Lower lobe of right lung (tissue), 2 donors: ENCODE data around the gene ADAMTS16. TPM values are rescaled to one million over a fixed set of nuclear protein-coding genes. Genes with fewer than 3 reads are reported as not detected.

Experiments used
- ATAC-seq, 2 donors: fragments of 200-7000 bp; cut with Tn5 transposase; one replicate each; pipeline ENCODE4 v1.9.1; 2020 to 2022; ENCODE audit warnings: mild to moderate bottlenecking in 2 of 2, moderate library complexity in 2 of 2
- DNase-seq: peaks from one replicate; pipeline ENCODE4 v3.0.0-alpha.2; 2020
- H3K27ac ChIP-seq: fragments of 200-600 bp; one replicate; pipeline ENCODE4 v1.8.0; 2022
- H3K27me3 ChIP-seq: fragments of 200-600 bp; one replicate; pipeline ENCODE4 v1.8.0; 2022; ENCODE audit warnings: low read depth
- H3K36me3 ChIP-seq: fragments of 200-600 bp; one replicate; pipeline ENCODE4 v1.8.0; 2022; ENCODE audit warnings: mild to moderate bottlenecking
- H3K4me1 ChIP-seq: fragments of 200-600 bp; one replicate; pipeline ENCODE4 v1.8.0; 2022
- H3K4me3 ChIP-seq: fragments of 200-600 bp; one replicate; pipeline ENCODE4 v1.8.0; 2022; ENCODE audit warnings: mild to moderate bottlenecking
- H3K9me3 ChIP-seq: fragments of 200-600 bp; one replicate; pipeline ENCODE4 v1.8.0; 2022
- CTCF ChIP-seq: fragments of 200-600 bp; IDR thresholded peaks from one replicate; pipeline ENCODE4 v1.8.0; 2022; ENCODE audit warnings: antibody characterized with exemption, mild to moderate bottlenecking
- intact Hi-C: fragments of 100-400 bp; cut with DNase I; formaldehyde crosslinking; loops from one replicate; pipeline ENCODE4 v1.11.0; 2022
- long read RNA-seq: library from polyadenylated mRNA; unstranded; transcript quantifications from one replicate; pipeline ENCODE4 v2.0.0, GENCODE V29; 2021
- total RNA-seq: library from RNA; stranded (reverse); fragmentation: NEBNext Ultra II Directional; extraction: Animal tissue kit (Norgen Biotek cat#: 25700); gene quantifications from one replicate; pipeline ENCODE4 v1.2.1, GENCODE V29; 2021
- donor health status: DM: no; HTN: yes; CAD: no; lungs with severe emphysema.

ADAMTS16 gene
- 1.1 TPM for total RNA-seq
- long read RNA-seq, full-length matches to known transcripts, result 1 of 1 reads
- long read RNA-seq, partial matches to known transcripts, result 0 of 1 reads
- long read RNA-seq, other reads (novel, unspliced or antisense), result 0 of 1 reads

- peaks cover 38% of the 10 kb centered on the region for H3K27me3 ChIP-seq
- DNase-seq (no peak), ATAC-seq (peak; percentile 38 to 43)
- no peak within 1 kb of the TSS for H3K27ac ChIP-seq
- peak within 1 kb of the TSS; percentile 29 for H3K4me3 ChIP-seq
- H3K4me1 ChIP-seq, result peaks cover 14% of the 10 kb centered on the region
- H3K36me3 ChIP-seq, result no peaks in the 10 kb centered on the region
- TF ChIP-seq CTCF, result no peak
- intact Hi-C loops, result loop anchor here (10.0 kb wide), 1 partner anchor 275 kb away; no protein-coding TSS in a partner anchor
- H3K9me3 ChIP-seq, result no peaks in the 10 kb centered on the region
Measured at GRCh38 chr5:5139777-5140478, at the start of gene ADAMTS16. Gene ADAMTS16, plus strand, starts transcription at chr5:5140330. Its CDS starts 138 bp downstream, at chr5:5140468.

GRCh38 chr5:5092149-5092548 is 48.0 kb upstream of the ADAMTS16 start:
- no peaks in the 10 kb centered on the region for H3K4me1 ChIP-seq
- H3K27me3 ChIP-seq, result peaks cover 11% of the 10 kb centered on the region
- TF ChIP-seq CTCF, result no peak
- no peak overlapping the region for H3K27ac ChIP-seq
- ATAC-seq (no peak), DNase-seq (no peak)
- intact Hi-C loops, result no loop called here
- no peaks in the 10 kb centered on the region for H3K36me3 ChIP-seq
- H3K4me3 ChIP-seq, result no peak overlapping the region
- no peaks in the 10 kb centered on the region for H3K9me3 ChIP-seq

- no peak for TF ChIP-seq CTCF
- no peaks in the 10 kb centered on the region for H3K36me3 ChIP-seq
- no peaks in the 10 kb centered on the region for H3K4me1 ChIP-seq
- no peak for DNase-seq
- H3K27me3 ChIP-seq, result peaks cover 4% of the 10 kb centered on the region
- ATAC-seq, result no peak
- H3K4me3 ChIP-seq, result no peak overlapping the region
- intact Hi-C loops, result no loop called here
- H3K9me3 ChIP-seq, result no peaks in the 10 kb centered on the region
- no peak overlapping the region for H3K27ac ChIP-seq
Measured at GRCh38 chr5:5100635-5101034, 39.5 kb upstream of the ADAMTS16 start.

GRCh38 chr5:5101676-5102075 is 38.5 kb upstream of the ADAMTS16 start:
- Histone ChIP-seq H3K9me3 (no peaks in the 10 kb centered on the region), H3K4me3 (no peak overlapping the region), H3K27me3 (peaks cover 4% of the 10 kb centered on the region), H3K36me3 (no peaks in the 10 kb centered on the region), H3K4me1 (no peaks in the 10 kb centered on the region), H3K27ac (no peak overlapping the region)
- intact Hi-C loops, result no loop called here
- DNase-seq, result no peak
- no peak for TF ChIP-seq CTCF
- peak; percentile 80 to 84 for ATAC-seq

GRCh38 chr5:5103245-5103644 is 36.9 kb upstream of the ADAMTS16 start:
- no peaks in the 10 kb centered on the region for H3K9me3 ChIP-seq
- no peak overlapping the region for H3K4me3 ChIP-seq
- intact Hi-C loops, result no loop called here
- no peaks in the 10 kb centered on the region for H3K4me1 ChIP-seq
- DNase-seq (no peak), ATAC-seq (no peak)
- H3K27ac ChIP-seq, result no peak overlapping the region
- peaks cover 4% of the 10 kb centered on the region for H3K27me3 ChIP-seq
- TF ChIP-seq CTCF, result no peak
- no peaks in the 10 kb centered on the region for H3K36me3 ChIP-seq
